HG03469 (cell line): ENCODE measurements around the gene GGA1.
"Not testable (repeated sequence)": the region's sequence is repeated elsewhere in the genome, so short reads cannot be mapped to it uniquely, and the experiment has no call there.

ENCODE experiments used
- ATAC-seq: cut with Tn5 transposase; IDR thresholded peaks from one replicate; pipeline ENCODE4 v1.9.1; 2021; ENCODE audit warnings: mild to moderate bottlenecking, moderate library complexity, moderate number of reproducible peaks; ENCODE audit not compliant: unreplicated experiment

GGA1 gene

GRCh38 chr22:37647928-37648327 is 39.3 kb downstream of the GGA1 start:
- ATAC-seq = no peak

DNA sequence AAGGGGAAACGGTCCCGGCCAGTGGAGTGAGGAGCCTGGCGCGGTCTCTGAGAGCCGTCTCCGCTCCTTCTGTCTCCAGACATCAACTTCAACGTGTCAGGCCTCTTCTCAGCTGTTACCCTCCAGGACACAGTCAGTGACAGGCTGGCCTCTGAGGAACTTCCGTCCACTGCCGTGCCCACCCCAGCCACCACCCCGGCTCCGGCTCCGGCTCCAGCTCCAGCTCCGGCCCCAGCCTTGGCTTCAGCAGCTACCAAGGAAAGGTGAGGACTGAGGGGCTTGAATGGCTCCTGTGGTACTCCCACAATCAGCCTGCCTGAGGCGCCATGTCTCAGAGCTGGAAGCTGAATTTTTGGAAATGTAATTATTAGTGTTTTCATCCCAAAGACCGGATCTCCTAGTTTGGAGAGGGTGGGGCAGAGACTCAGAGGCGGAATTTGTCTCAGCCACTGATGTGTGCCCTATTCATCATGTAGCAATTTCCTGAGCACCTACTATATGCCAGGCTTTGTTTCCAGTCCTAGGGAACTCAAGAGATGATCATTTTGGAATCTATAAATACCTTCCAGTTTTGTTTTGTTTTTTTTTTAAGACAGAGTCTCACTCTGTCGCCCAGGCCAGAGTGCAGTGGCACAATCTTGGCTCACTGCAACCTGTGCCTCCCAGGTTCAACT is 42.0 kb downstream of the GGA1 start:
- no peak for ATAC-seq

DNA sequence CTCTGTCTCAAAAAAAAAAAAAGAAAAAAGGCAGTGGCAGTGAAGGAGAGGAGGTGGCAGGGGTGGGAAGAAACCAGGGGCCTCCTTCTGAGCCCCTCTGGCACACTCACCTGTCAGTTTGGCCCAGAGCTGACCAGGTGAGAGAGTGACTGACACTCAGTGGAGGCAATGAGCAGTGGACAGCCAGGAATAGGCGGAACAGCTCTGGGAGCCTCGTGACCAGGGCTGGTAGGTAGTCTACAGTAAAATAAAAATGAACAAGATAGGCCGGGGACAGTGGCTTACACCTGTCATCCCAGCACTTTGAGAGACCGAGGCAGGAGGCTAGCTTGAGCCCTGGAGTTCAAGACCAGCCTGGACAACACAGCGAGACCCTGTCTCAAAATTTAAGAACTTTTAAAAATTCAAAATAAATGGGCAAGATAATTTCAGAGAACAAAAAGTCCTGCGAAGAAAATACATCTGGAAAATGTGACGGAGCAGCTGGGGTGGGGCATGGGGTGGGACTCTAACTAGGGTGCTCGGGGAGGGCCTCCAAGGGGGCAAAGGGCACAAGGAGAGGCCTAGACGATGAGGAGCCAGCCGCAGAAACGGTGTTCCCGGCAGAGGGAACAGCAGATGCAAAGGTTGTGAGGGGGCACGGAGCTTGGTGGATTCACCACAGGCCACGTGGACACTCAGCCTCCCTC is 46.1 kb downstream of the GGA1 start:
- no peak for ATAC-seq

DNA sequence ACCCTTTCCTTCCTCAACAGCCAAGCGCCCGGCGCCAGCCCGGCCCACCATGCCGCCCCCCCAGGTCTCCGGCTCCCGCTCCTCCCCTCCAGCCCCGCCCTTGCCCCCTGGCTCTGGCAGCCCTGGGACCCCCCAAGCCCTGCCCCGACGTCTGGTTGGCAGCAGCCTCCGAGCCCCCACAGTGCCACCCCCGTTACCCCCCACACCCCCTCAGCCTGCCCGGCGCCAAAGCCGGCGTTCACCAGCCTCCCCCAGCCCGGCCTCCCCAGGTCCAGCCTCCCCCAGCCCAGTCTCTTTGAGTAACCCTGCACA is 46.6 kb downstream of the GGA1 start:
- no peak for ATAC-seq

DNA sequence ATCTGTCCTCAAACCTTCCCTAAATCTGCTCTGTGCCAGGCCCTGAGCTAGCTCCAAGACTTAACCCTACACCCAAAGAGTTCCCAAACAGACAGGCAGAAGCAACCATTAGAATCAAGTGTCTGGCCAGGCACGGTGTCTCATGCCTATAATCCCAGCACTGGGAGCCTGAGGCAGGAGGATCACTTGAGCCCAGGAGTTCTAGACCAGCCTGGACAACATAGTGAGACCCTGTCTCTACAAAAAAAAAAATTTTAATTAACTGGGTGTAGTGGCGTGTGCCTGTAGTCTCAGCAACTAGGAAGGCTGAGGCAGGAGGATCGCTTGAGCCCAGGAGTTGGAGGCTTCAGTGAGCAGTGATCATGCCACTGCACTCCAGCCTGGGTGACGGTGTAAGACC is 47.9 kb downstream of the GGA1 start:
- ATAC-seq = not testable (repeated sequence)

GRCh38 chr22:37657590-37658132 is 49.0 kb downstream of the GGA1 start:
- ATAC-seq = no peak

DNA sequence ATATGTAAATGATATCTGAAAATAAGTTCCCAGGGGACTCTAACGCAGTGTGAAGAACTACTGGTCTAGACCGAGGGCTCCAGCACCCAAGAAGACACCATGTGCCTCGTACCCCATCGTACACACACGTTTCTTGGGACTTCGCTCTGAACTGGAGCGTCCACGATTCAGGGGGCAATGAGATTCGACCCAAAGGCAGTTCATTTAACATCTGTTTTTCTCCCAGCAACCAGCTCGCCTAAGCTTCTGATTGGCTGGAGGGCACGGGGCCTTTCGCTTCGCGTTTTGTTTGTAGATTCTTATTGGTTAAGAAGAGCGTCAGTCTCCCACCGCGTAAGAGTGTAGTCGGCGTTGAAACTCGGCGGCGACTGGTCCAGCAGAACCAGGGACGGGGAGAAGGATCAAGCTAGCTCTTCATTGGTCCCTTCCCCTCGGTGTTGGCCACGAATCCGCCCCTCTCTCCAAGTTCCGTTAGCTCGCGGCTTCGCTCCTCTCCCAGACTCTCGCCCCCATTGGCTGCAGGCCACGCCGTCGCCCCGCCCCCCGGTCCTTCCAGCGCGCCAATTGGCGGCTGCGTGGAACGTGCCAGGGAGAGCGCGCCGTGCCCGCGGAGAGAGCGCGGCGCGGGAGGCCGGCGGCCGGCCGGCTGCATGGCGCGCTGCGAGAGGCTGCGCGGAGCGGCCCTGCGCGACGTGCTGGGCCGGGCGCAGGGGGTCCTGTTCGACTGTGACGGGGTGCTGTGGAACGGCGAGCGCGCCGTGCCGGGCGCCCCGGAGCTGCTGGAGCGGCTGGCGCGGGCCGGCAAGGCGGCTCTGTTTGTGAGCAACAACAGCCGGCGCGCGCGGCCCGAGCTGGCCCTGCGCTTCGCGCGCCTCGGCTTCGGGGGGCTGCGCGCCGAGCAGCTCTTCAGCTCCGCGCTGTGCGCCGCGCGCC is 49.8 kb downstream of the GGA1 start, which contains the start of gene PDXP:
TSS of gene PDXP (plus strand) at position 591 of the 933 bp plus-strand sequence. CDS start at position 651, 60 bp downstream.
- ATAC-seq = peak; percentile 39

DNA sequence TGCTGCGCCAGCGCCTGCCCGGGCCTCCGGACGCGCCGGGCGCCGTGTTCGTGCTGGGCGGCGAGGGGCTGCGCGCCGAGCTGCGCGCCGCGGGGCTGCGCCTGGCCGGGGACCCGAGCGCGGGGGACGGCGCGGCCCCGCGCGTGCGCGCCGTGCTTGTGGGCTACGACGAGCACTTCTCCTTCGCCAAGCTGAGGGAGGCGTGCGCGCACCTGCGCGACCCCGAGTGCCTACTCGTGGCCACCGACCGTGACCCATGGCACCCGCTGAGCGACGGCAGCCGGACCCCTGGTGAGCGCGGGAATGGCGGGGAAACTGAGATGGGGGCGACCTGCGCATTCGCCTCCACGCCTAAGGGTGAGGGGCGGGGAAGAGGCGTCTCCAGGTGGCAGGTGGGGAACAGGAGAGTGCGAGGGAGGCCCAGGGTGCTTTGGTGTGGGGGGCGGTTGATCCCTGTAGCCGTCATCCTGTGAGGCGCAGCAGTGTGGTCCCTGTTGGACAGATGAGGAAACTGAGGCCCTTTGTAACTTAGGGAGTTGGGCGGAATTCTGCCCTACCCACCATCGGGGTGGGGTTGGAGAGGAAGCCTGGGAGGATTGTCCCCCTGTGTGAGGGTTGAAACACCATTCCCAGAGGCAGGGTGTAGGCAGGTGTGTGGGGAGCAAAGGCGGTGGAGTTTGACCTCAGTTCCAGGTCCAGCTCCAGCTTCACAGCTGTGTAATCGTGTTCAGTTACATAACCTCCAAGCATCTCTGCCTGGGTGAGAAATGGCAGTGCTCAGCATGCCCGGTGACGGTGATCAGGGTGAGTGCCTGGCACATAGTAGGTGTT is 50.6 kb downstream of the GGA1 start:
- ATAC-seq = peak; percentile 6

DNA sequence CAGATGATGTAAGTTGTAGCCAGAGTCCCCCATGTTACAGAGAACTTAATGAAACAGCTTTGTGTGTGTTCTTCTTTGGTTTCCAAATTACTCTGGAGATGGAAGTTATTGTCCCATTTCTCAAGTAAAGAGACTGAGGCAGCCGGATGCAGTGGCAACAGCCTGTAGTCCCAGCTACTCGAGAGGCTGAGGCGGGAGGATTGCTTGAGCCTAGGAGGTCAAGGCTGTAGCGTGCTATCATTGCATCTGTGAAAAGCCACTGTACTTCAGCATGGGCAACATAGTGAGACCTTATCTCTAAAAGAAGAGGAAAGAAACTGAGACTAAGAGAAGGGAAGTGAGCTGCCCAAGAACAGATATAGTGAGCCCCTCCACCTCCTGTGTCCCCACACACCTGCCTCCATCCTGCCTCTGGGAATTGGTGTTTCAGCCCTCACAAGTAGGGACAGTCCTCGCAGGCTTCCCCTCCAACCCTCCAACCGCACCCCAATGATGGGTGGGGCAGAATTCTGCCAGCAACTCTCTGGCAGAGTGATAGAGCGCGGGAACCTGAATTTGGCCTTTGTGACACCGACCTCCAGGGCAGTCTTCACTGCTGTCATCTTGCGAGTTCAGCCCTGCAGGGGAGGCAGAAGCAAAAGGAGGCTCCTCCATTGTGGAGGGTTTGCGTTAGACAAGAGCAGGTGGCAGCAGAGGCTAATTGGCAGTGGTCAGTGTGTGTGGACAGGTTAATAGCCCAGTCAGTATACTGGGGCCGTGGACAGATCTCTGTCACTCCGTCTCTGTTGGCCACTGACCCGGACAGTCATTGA is 51.5 kb downstream of the GGA1 start:
- ATAC-seq = no peak

DNA sequence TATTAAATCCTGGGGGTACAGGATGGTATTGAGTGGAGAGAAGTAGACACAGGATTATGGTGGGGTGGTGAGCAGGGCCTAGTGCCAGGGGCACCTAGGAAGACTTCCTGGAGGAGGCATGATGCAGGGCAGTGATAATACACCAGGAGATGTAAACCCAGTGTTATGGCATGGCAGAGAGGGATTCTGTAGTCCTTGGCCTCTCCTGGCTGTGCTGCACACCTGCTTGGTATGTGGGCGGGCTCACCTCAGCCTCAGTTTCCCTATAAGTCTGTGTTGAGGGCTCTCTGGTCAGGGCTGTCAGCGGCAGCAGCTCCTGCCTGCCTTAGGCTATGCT is 52.0 kb downstream of the GGA1 start:
- ATAC-seq = no peak

DNA sequence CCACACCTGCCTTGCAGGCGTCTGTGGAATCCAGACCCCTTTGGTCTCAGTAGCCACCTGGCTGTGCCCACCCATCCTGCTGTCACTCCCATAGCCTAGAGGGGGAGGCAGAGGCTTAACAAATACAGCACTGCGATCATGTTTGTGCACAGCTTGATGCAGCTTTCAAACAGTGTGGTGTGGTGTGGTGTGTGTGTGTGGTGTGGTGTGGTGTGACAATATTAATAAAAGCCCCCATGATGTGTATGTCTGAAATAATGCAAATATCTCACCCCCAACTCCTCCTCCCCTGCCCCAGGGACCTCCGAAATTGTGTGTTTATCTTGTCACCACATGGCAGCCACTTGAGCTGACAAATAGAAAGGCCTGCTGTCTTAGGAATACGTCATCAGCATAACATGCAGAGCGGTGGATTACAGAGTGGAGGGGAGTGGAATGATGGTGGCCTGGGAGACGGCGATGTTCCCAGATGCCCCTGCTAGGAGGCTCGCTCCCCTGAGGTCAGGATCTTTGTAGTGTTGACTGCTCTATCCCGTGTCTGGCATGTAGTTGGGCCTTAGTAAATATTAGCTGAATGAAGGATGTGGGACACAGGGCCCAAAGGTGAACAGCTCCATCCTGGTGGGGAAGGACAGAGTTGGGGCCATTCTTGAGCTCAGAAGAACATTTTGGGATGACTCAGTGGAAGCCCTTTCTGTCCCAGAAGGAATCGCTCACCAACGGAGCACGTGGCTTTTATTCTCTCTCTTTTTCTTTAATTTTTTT is 52.7 kb downstream of the GGA1 start:
- no peak for ATAC-seq

- no peak for ATAC-seq
Observed at GRCh38 chr22:37662039-37662438, 53.4 kb downstream of the GGA1 start.

DNA sequence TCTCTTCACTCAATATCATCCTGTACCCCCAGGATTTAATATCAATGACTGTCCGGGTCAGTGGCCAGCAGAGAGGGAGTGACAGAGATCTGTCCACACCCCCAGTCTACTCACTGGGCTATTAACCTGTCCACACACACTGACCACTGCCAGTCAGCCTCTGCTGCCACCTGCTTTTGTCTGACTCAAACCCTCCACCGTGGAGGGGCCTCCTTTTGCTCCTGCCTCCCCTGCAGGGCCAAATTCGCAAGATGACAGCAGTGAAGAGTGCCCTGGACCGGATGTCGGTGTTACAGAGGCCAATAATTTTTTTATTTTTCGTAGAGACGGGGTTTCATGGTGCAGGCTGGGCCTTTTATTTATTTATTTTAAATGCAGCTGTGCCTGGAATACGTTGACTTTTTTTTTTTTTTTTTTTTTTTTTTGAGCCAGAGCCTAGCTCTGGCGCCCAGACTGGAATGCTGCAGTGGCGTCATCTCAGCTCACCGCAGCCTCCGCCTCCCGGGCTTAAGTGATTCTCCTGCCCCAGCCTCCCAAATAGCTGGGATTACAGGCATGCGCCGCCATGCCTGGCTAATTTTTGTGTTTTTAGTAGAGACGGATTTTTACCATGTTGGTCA is 55.0 kb downstream of the GGA1 start:
- no peak for ATAC-seq

DNA sequence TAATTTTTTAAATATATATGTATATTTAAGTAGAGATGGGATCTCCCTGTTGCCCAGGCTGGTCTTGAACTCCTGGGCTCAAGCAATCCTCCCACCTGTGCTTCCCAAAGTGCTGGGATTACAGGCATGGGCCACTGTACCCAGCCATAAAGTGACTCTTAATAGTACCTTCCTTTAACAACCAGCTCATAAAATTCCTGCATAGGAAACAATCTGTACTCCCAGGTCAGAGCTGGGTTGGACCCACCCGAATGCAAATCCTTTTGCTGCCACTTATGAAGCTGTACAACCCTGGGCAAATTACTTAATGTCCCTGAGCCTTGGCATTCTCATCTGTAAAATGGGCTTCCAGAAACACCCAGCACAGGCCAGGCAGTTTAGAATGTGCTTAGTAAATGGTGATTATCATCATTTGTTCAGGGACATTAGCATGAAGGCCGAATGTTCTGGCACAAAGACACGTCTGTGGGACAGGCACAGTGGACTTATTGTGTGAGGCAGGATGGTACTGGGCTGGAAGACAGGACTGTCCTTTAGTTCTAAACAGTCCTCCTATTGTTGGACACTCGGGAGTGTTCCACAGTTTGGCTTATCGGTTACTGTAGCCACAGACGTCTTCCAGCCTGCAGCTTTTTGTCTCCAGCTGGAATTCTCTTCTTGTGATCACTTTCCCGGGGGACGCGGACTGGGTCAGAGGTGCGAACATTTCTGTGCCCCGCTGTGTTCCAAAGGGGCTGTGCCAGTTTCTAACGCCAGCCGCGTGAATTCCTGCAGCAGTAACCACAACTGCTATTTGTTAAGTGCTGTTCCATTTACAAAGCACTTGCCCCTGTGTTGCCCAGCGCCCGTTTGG is 55.8 kb downstream of the GGA1 start:
- ATAC-seq = no peak

DNA sequence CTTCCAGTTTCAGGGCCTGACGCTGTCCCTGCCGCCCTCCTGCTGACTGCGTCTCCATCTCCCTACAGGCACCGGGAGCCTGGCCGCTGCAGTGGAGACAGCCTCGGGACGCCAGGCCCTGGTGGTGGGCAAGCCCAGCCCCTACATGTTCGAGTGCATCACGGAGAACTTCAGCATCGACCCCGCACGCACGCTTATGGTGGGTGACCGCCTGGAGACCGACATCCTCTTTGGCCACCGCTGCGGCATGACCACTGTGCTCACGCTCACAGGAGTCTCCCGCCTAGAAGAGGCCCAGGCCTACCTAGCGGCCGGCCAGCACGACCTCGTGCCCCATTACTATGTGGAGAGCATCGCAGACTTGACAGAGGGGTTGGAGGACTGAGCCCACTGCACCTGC is 56.9 kb downstream of the GGA1 start:
- ATAC-seq = no peak

GRCh38 chr22:37669586-37669985 is 61.0 kb downstream of the GGA1 start:
- no peak for ATAC-seq

GRCh38 chr22:37672206-37672919 is 63.7 kb downstream of the GGA1 start:
- ATAC-seq = no peak
